DMS114 treated with DMSO at 0.1 percent for 48 hours (cell line): ENCODE data around the gene ATP1A2.

Experiments
- DNase-seq: peaks from one replicate; lab custom pipeline; 2025; ENCODE audit not compliant: unreplicated experiment; lab: John Stamatoyannopoulos, UW

The ATP1A2 gene

DNA sequence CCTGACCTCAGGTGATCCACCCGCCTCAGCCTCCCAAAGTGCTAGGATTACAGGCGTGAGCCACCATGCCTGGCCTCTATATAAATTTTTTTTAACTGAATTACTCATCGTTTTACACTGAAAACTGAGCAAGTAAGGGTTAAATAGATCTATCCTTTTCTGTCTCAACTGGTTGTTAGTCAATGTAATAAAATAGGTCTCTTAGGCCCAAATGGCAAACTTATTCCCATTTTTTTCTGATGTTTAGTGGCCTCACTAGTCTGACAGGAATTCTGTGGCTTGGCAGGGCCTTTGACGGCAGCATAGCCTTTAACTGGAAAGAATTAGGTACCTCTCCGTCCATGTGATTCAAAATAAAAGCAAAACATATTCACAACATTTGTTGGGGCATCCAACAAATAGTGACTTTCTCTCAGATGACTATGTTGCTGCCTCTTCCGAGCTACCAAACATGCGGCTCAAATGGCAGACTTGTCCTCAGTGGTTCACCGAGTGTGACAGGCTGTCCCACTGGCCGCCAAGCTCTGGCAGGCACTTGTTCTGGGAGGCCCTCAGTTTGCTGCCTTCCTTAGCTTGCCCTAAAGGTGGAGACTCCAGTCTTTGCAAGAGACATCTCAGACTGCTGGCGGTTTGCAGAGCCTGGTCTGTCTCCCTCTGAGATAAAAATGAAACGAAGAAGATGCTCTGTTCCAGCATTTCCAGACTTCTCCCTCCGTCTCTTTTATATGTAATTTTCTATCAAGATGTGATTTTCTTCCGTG, 53.2 kb downstream of the ATP1A2 start:
- no peak for DNase-seq

DNA sequence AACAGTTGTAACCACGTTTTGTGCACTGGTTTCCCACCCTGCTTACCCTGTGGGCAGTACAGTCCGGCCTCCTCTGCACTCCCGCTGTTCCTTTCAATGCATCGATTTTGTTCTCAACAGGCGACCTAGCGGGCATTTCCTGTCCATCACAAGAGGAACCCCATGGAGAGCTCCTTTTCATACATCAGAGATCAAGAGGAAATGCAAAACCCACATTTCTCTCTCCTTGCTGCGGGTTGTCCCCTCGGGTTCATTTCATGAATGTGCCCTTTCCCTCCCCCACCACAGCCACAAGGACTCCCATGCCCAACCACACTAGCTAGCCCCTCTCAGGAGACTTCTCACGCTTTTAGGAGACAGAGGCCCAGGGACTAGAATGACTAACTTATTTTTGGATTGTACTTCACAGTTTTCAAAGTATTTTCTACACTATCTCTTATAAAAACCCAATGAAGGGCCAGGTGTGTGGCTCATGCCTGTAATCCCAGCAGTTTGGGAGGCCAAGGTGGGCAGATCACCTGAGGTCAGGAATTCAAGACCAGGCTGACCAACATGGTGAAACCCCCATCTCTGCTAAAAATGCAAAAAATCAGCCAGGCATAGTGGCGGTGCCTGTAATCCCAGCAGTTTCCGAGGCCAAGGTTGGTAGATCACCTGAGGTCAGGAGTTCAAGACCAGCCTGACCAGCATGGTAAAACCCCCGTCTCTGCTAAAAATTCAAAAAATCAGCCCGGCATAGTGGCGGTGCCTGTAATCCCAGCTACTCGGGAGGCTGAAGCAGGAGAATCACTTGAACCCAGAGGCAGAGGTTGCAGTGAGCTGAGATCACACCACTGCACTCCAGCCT, 54.2 kb downstream of the ATP1A2 start:
- DNase-seq = no peak

GRCh38 chr1:160171354-160171753, 55.8 kb downstream of the ATP1A2 start:
- no peak for DNase-seq

GRCh38 chr1:160171980-160172379, 56.4 kb downstream of the ATP1A2 start:
- DNase-seq = no peak

DNA sequence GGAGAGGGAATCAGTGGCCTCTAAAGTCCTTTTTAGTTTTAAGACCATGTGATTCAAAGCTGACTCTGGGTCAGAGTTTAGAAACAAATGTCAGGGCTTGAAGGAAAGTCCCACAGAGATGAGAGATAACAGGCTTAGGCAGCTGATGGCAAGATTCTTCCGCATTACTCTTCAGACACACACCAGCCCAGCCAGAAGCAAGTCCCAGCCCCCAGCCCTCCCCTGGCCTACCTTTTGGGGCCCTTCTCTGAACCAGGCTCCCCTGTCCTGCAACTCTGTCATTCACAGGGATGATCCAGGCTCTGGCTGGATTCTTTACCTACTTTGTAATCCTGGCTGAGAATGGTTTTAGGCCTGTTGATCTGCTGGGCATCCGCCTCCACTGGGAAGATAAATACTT, 61.7 kb downstream of the ATP1A2 start:
- no peak for DNase-seq

DNA sequence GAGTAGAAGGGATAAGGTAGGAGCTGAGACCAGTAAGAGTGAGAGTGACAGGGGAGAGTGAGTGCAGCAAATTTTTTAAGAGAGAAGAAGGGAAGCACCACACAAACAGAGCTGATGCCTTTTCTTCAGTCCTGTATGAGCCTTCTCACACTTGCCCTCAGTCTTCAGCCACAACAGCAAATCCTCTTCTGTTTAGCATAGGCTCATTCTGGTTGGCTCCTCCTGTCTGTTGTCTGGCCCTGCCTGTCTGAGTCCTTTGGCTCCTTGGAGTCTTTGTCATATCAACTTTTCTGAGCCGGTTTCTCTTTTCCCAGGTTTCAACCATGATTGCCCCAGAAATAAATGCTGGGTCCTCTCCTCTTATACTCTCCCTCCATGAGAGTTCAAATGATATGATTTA, 62.1 kb downstream of the ATP1A2 start:
- no peak for DNase-seq

GRCh38 chr1:160178731-160179130, 63.2 kb downstream of the ATP1A2 start:
- no peak for DNase-seq

DNA sequence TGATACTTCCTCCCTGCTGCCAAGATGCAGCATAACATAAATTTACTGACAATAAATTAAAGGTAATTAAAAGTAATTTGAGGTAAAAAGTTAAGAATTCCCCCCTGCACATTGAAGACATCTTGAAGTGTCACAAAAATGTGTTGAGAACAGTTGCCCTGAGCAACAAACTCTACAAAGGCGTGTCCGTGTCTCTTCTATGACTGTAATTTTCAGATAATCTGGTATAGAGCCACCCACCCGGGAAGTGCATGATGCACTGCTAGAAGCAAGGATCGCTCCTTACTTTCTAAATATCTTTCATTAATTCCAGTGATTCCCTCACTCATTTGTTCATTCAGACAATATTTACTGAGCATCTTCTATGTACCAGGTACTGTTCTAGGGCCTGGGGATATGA, 63.8 kb downstream of the ATP1A2 start:
- no peak for DNase-seq

GRCh38 chr1:160186246-160186645, 70.7 kb downstream of the ATP1A2 start:
- no peak for DNase-seq

DNA sequence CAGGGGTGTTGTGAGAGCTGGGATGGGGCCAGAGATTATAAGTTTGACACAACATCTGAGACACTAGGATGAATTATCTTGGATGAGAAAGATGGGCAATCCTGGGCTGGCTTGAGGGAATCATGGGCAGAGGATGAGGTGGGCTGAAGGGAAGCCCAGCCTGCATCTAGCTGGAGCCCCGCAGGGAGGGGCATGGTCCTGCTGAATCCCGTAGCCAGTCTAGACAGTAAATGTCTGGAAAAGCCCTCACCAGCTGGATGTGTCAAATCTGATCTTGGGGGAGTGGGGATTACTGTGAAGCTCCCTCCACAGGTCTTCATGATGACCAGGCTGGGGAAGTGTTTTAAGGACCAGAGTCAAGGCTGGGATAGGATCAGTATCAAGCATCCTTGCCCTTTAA, 71.2 kb downstream of the ATP1A2 start:
- no peak for DNase-seq

DNA sequence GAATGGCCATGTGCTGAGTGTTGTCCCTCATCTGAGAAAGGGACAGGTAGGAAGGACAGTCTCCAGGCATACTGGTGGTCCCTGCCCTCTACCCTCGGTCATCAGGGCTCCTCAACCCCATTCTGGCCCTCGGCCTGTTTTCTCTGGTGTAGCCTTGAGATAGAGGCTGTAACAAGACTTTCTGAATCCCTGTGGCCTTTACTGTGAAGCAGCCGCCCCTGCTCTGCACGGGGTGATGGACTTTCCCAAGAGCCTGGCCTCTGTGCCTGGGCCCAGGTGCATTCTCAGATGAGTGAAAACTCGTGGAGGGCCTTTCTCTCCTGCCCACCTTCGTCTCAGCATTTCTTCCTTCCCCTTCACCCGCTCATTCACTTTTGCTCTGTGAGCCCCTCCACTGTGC, 71.8 kb downstream of the ATP1A2 start:
- no peak for DNase-seq

DNA sequence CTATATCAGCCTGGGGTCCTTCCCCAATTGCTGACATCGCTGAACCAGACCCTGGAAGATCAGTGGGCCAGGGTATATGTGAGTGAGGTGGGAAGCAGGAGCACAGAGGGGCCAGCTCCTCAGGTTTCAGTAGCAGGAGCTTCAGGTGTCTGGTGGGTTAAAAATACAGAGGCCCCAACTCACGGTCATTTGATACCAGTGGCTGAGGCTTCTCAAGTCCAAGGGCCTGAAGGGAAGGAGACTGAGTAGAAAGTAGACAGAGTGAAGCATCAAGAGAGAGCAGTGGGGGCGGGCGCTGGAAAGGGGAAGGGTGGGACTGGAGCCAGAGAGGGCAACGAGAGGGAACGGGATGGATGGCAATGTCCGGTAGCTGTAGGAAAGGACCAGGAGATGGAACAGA, 72.8 kb downstream of the ATP1A2 start:
- DNase-seq = no peak

- no peak for DNase-seq
Observed at GRCh38 chr1:160189649-160190625, 74.4 kb downstream of the ATP1A2 start, which contains the start of gene CASQ1. TSS of gene CASQ1 (plus strand) at chr1:160190575. CDS start at chr1:160190752, 177 bp downstream.

DNA sequence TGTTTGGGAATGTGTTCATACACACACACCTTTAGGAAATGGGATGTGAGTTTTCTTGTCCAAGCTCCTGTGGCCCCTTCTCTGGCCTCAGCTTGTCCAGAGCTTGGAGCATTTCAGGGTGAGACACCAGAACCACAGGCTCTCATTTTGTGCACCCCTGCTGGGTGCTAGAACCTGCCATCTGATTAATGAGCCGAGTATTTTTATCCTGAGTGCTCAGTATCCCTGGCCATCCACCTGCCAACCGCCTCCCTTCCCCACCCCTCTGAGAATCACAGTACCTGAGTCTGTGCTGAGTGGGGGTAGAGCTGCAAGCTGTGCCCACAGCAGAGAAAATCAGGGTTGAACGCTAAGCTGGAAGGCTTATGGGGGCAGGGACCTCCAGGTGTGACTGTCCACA, 76.2 kb downstream of the ATP1A2 start:
- no peak for DNase-seq

DNA sequence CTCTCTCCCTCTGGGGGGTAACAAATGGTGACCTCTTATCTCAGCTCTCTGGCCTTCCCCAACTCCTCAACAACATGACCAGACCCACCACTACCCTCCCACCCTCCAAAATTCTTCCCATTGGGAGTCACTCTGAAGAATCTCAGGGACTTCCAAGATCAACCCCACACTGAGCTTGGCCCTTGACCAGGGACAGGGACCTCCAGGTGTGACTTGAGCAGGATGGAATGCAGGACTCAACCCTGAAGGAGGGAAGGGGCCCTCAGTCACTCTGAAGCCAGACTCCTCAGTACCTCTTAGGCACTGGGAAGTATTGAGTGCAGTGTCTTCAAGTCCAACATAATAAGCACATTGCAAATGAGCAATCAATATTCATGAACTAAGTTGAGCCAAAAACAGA, 76.7 kb downstream of the ATP1A2 start:
- no peak for DNase-seq
